Measurements from ENCODE around the gene HEBP1.

GRCh38 chr12:13000616-13000924, 505 bp upstream of the HEBP1 start:
- TF ChIP-seq CTCF (IDR thresholded peaks at IDR 0.05) (no peak), POLR2A (IDR thresholded peaks at IDR 0.05) (no peak)

Data from prostate gland (tissue), 2 donors.